Activated B cell treated with CpG ODN at 0.5 μM for 24 hours (primary cell): Measurements from ENCODE around the gene MAML1. TPM values are rescaled to one million over a fixed set of nuclear protein-coding genes. Genes with fewer than 3 reads are reported as not detected.

ENCODE experiments used
- ATAC-seq: fragments of 200-7000 bp; cut with Tn5 transposase; one replicate; pipeline ENCODE4 v1.10.0; 2021; ENCODE audit warnings: low read depth, mild to moderate bottlenecking, moderate library complexity
- CTCF ChIA-PET: fragments of 350-600 bp; sonication (Branson Sonifier 250); formaldehyde crosslinking; loops from one replicate; lab custom pipeline; 2021; ENCODE audit warnings: antibody characterized with exemption; lab: Charles Lee
- POLR2A ChIA-PET: fragments of 350-600 bp; sonication (Branson Sonifier 250); formaldehyde crosslinking; loops from one replicate; lab custom pipeline; 2021; ENCODE audit warnings: antibody characterized with exemption; lab: Charles Lee
- DNase-seq: peaks from one replicate; pipeline ENCODE4 v3.0.0; 2022
- H3K27ac Mint-ChIP-seq: one replicate; pipeline ENCODE4 v1.8.0; 2020; ENCODE audit warnings: mixed read lengths
- H3K27me3 Mint-ChIP-seq: one replicate; pipeline ENCODE4 v1.8.0; 2021; ENCODE audit warnings: mixed read lengths
- H3K36me3 Mint-ChIP-seq: one replicate; pipeline ENCODE4 v1.8.0; 2021; ENCODE audit warnings: low read depth, mixed read lengths
- H3K4me1 Mint-ChIP-seq: one replicate; pipeline ENCODE4 v1.8.0; 2021; ENCODE audit warnings: mixed read lengths
- H3K4me3 Mint-ChIP-seq: one replicate; pipeline ENCODE4 v1.8.0; 2020; ENCODE audit warnings: mild to moderate bottlenecking, mixed read lengths
- H3K9me3 Mint-ChIP-seq: one replicate; pipeline ENCODE4 v1.8.0; 2020; ENCODE audit warnings: mixed read lengths
- CTCF ChIP-seq: fragments of 200-600 bp; IDR thresholded peaks from one replicate; pipeline ENCODE4 v1.8.0; 2022; ENCODE audit warnings: antibody characterized with exemption, mild to moderate bottlenecking
- intact Hi-C: fragments of 100-400 bp; cut with micrococcal nuclease; formaldehyde crosslinking; loops from one replicate; pipeline ENCODE4 v1.15.1; 2024
- total RNA-seq: library from RNA; stranded (reverse); gene quantifications from 2 replicates; pipeline ENCODE4 v1.2.3, GENCODE V29; 2022

MAML1 gene
- total RNA-seq, 1 donor from 2014 or later = 38.8 TPM

- no peak overlapping the region for H3K4me3 Mint-ChIP-seq
- no peak for DNase-seq
- peaks cover 15% of the 10 kb centered on the region for H3K36me3 Mint-ChIP-seq
- H3K27me3 Mint-ChIP-seq = no peaks in the 10 kb centered on the region
- peaks cover 59% of the 10 kb centered on the region for H3K4me1 Mint-ChIP-seq
- H3K9me3 Mint-ChIP-seq = no peaks in the 10 kb centered on the region
- ATAC-seq = no peak
- no peak for TF ChIP-seq CTCF
- POLR2A ChIA-PET = no interaction called here
- intact Hi-C loops = no loop called here
- CTCF ChIA-PET = no interaction called here
- H3K27ac Mint-ChIP-seq = no peak overlapping the region
These were observed 26.3 kb downstream of the MAML1 start for GRCh38 chr5:179758955-179759354.

GRCh38 chr5:179759581-179760551 is 27.2 kb downstream of the MAML1 start:
- peak overlapping the region; percentile 21 for H3K27ac Mint-ChIP-seq
- no peaks in the 10 kb centered on the region for H3K9me3 Mint-ChIP-seq
- POLR2A ChIA-PET = interaction anchor here (1.0 kb wide), 1 partner anchor 60 kb away, joined by 3 read pairs; no protein-coding TSS in a partner anchor
- H3K36me3 Mint-ChIP-seq = peaks cover 15% of the 10 kb centered on the region
- H3K4me3 Mint-ChIP-seq = no peak overlapping the region
- CTCF ChIA-PET = no interaction called here
- ATAC-seq (no peak), DNase-seq (no peak)
- peaks cover 50% of the 10 kb centered on the region for H3K4me1 Mint-ChIP-seq
- intact Hi-C loops = no loop called here
- no peaks in the 10 kb centered on the region for H3K27me3 Mint-ChIP-seq
- TF ChIP-seq CTCF = no peak

GRCh38 chr5:179762079-179762780 is 29.6 kb downstream of the MAML1 start:
- no peak for TF ChIP-seq CTCF
- DNase-seq (no peak), ATAC-seq (peak; percentile 81)
- H3K36me3 Mint-ChIP-seq = peaks cover 29% of the 10 kb centered on the region
- H3K27ac Mint-ChIP-seq = peak overlapping the region; percentile 50
- ChIA-PET CTCF (interaction anchor here (1.0 to 2.4 kb wide), 14 partner anchors 8 to 553 kb away, joined by 3 to 11 read pairs (median 5); partner anchors contain the start of genes LTC4S and MAML1), POLR2A (interaction anchor here (0.8 to 2.4 kb wide), 3 partner anchors 30 to 140 kb away, joined by 3 to 9 read pairs (median 3); partner anchors contain the start of gene MAML1)
- no peaks in the 10 kb centered on the region for H3K9me3 Mint-ChIP-seq
- intact Hi-C loops = loop anchor here (2.0 kb wide), 2 partner anchors 29 to 59 kb away; partner anchors contain the start of genes MAML1 and SQSTM1
- no peaks in the 10 kb centered on the region for H3K27me3 Mint-ChIP-seq
- H3K4me3 Mint-ChIP-seq = no peak overlapping the region
- H3K4me1 Mint-ChIP-seq = peaks cover 51% of the 10 kb centered on the region

GRCh38 chr5:179762781-179763176 is 30.2 kb downstream of the MAML1 start:
- intact Hi-C loops = loop anchor here (1.0 to 2.0 kb wide), 7 partner anchors 30 to 328 kb away; partner anchors contain the start of genes MAML1, MRNIP and SQSTM1
- DNase-seq = no peak

More at GRCh38 chr5:179762781-179763176, 30.2 kb downstream of the MAML1 start:
- Mint-ChIP-seq H3K4me3 (no peak overlapping the region), H3K36me3 (peaks cover 35% of the 10 kb centered on the region), H3K27me3 (no peaks in the 10 kb centered on the region), H3K4me1 (peaks cover 51% of the 10 kb centered on the region), H3K9me3 (no peaks in the 10 kb centered on the region), H3K27ac (peak overlapping the region; percentile 50)
- TF ChIP-seq CTCF = no peak
- POLR2A ChIA-PET = interaction anchor here (1.1 to 2.4 kb wide), 2 partner anchors 30 to 62 kb away, joined by 3 to 9 read pairs; partner anchors contain the start of gene MAML1
- CTCF ChIA-PET = interaction anchor here (1.0 to 2.4 kb wide), 17 partner anchors 9 to 553 kb away, joined by 3 to 11 read pairs (median 5); partner anchors contain the start of genes LTC4S and MAML1
- ATAC-seq = no peak
